Vagina (tissue), 2 donors: ENCODE results near the gene ACAN.

ENCODE experiments used
- POLR2AphosphoS5 ChIP-seq, 2 donors: sonication (generic); formaldehyde crosslinking; IDR thresholded peaks; one replicate each; pipeline ENCODE4 v1.9.0; 2017; ENCODE audit warnings: antibody characterized with exemption in 2 of 2, mild to moderate bottlenecking in 2 of 2, low read depth in 1 of 2; ENCODE audit not compliant: insufficient read depth in 1 of 2
- TF ChIP-seq, protein P1 (sequence below), 3 experiments: fragments of 450-650 bp in 2 of 3; fragments of 200-600 bp in 1 of 3; sonication (generic) in 1 of 3; IDR thresholded peaks; one replicate each; pipeline ENCODE4 v1.5.1; 2017 to 2019; ENCODE audit warnings: antibody characterized with exemption in 3 of 3, mild to moderate bottlenecking in 2 of 3, moderate library complexity in 2 of 3

GRCh38 chr15:88769161-88769971 lies 33.9 kb upstream of the ACAN start:
- TF ChIP-seq, protein P1, sequence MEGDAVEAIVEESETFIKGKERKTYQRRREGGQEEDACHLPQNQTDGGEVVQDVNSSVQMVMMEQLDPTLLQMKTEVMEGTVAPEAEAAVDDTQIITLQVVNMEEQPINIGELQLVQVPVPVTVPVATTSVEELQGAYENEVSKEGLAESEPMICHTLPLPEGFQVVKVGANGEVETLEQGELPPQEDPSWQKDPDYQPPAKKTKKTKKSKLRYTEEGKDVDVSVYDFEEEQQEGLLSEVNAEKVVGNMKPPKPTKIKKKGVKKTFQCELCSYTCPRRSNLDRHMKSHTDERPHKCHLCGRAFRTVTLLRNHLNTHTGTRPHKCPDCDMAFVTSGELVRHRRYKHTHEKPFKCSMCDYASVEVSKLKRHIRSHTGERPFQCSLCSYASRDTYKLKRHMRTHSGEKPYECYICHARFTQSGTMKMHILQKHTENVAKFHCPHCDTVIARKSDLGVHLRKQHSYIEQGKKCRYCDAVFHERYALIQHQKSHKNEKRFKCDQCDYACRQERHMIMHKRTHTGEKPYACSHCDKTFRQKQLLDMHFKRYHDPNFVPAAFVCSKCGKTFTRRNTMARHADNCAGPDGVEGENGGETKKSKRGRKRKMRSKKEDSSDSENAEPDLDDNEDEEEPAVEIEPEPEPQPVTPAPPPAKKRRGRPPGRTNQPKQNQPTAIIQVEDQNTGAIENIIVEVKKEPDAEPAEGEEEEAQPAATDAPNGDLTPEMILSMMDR (IDR thresholded peaks at IDR 0.05), result no peak
- no peak for TF ChIP-seq POLR2AphosphoS5 (IDR thresholded peaks at IDR 0.05; ENCODE audit: insufficient read depth in 1 of 2, low read depth in 1 of 2)
